Keratinocyte (primary cell): Measurements from ENCODE around the gene TMEM178A. TPM values are rescaled to one million over a fixed set of nuclear protein-coding genes. Genes with fewer than 3 reads are reported as not detected.

Experiments
- DNase-seq: peaks from one replicate; pipeline ENCODE4 v3.0.0-alpha.2; 2011; ENCODE audit warnings: low read depth, missing footprints, low spot score
- FAIRE-seq: peaks from 2 replicates; lab custom pipeline; 2011; peaks lifted over from hg19 to GRCh38; lab: Jason Lieb, UNC
- H2AFZ ChIP-seq: 2 replicates; pipeline ENCODE4 v1.6.0; 2012; ENCODE audit warnings: low read length, control low read depth, inconsistent platforms; ENCODE audit not compliant: control insufficient read depth
- H3K27ac ChIP-seq: 2 replicates; pipeline ENCODE4 v1.5.1; 2011; ENCODE audit warnings: low read length; ENCODE audit not compliant: control insufficient read depth, insufficient read depth
- H3K27me3 ChIP-seq: 3 replicates; pipeline ENCODE4 v1.6.0; 2011; ENCODE audit warnings: low read length; ENCODE audit not compliant: control insufficient read depth, insufficient read depth; ENCODE audit errors: extremely low read depth
- H3K36me3 ChIP-seq, 2 experiments: 2 replicates in 1 of 2; 3 replicates in 1 of 2; pipeline ENCODE4 v1.5.1; 2011; ENCODE audit warnings: low read length in 2 of 2, mild to moderate bottlenecking in 1 of 2; ENCODE audit not compliant: control insufficient read depth in 2 of 2, insufficient read depth in 2 of 2; ENCODE audit errors: extremely low read depth in 1 of 2
- H3K4me1 ChIP-seq: 3 replicates; pipeline ENCODE4 v1.5.1; 2011; ENCODE audit warnings: low read length; ENCODE audit not compliant: control insufficient read depth, insufficient read depth; ENCODE audit errors: extremely low read depth
- H3K4me2 ChIP-seq: 3 replicates; pipeline ENCODE4 v1.6.0; 2011; ENCODE audit warnings: low read depth, low read length; ENCODE audit not compliant: control insufficient read depth, insufficient read depth; ENCODE audit errors: extremely low read depth
- H3K4me3 ChIP-seq, 3 experiments: fragments of 200-600 bp in 1 of 3; sonication (generic) in 1 of 3; 2 replicates in 2 of 3; 3 replicates in 1 of 3; pipeline ENCODE4 v1.5.1; 2011 to 2016; ENCODE audit warnings: low read length in 3 of 3, mild to moderate bottlenecking in 3 of 3, control low read depth in 2 of 3, inconsistent platforms in 1 of 3, low read depth in 1 of 3, mixed read lengths in 1 of 3, mixed run types in 1 of 3, moderate library complexity in 1 of 3; ENCODE audit not compliant: control insufficient read depth in 2 of 3, insufficient read depth in 2 of 3; ENCODE audit errors: extremely low read depth in 1 of 3
- H3K79me2 ChIP-seq: 2 replicates; pipeline ENCODE4 v1.6.0; 2012; ENCODE audit warnings: low read length; ENCODE audit not compliant: control insufficient read depth, insufficient read depth
- H3K9ac ChIP-seq: 3 replicates; pipeline ENCODE4 v1.6.0; 2011; ENCODE audit warnings: low read length; ENCODE audit not compliant: control insufficient read depth, insufficient read depth; ENCODE audit errors: extremely low read depth
- H3K9me1 ChIP-seq: 3 replicates; pipeline ENCODE4 v1.6.0; 2011; ENCODE audit warnings: low read length; ENCODE audit not compliant: control insufficient read depth, insufficient read depth; ENCODE audit errors: extremely low read depth
- H3K9me3 ChIP-seq: 2 replicates; pipeline ENCODE4 v1.5.1; 2012; ENCODE audit warnings: low read depth, low read length; ENCODE audit not compliant: control insufficient read depth
- H4K20me1 ChIP-seq: 3 replicates; pipeline ENCODE4 v1.6.0; 2011; ENCODE audit warnings: low read length; ENCODE audit not compliant: control insufficient read depth, insufficient read depth; ENCODE audit errors: extremely low read depth
- EZH2 ChIP-seq: IDR thresholded peaks from one replicate; pipeline ENCODE4 v1.6.1; 2012; ENCODE audit warnings: inconsistent platforms, mild to moderate bottlenecking, low read length, moderate library complexity
- dilution Hi-C: fragments of 300-500 bp; cut with MboI; formaldehyde crosslinking; loops from one replicate; pipeline ENCODE4 v1.7.0; 2020; ENCODE audit warnings: low sequenced_read_pairs; ENCODE audit not compliant: extremely low pct_ligation_motif_present
- polyA plus RNA-seq, 5 experiments: library from polyadenylated mRNA; depleted of rRNA in 3 of 5; stranded (reverse) in 3 of 5; stranded (forward) in 1 of 5; unstranded in 1 of 5; fragments of >200 nt; gene quantifications; 1 replicate in 1 of 5; 2 replicates in 3 of 5; 3 replicates in 1 of 5; pipeline versions ENCODE4 v1.2.1 to v1.2.3, GENCODE V29; 2011 to 2012; ENCODE audit warnings: missing spikeins in 2 of 5, low read depth in 1 of 5, low replicate concordance in 1 of 5
- TF ChIP-seq, protein P1 (sequence below), 3 experiments: IDR thresholded peaks in 1 of 3; conservative IDR thresholded peaks in 1 of 3; optimal IDR thresholded peaks in 1 of 3; 2 replicates in 2 of 3; 3 replicates in 1 of 3; pipeline versions ENCODE3 to v1.5.1; 2011; ENCODE audit warnings: low read length in 3 of 3, mild to moderate bottlenecking in 3 of 3, moderate library complexity in 2 of 3, control low read depth in 1 of 3, inconsistent platforms in 1 of 3; ENCODE audit not compliant: insufficient read depth in 2 of 3; ENCODE audit errors: extremely low read depth in 1 of 3

TMEM178A gene
- polyA plus RNA-seq, 1 donor (not counting 4 experiments of a cell fraction or from before 2014, with no cell fraction given): 0.07 TPM

- peak; percentile 23 for FAIRE-seq
- no peak overlapping the region for H2AFZ ChIP-seq
These were observed 31.1 kb downstream of the TMEM178A start for GRCh38 chr2:39696838-39697237.

GRCh38 chr2:39697454-39697853 is 31.7 kb downstream of the TMEM178A start:
- H2AFZ ChIP-seq: peak overlapping the region; percentile 23
- H4K20me1 ChIP-seq: no peaks in the 10 kb centered on the region
- FAIRE-seq (no peak), DNase-seq (no peak)
- TF ChIP-seq, protein P1, sequence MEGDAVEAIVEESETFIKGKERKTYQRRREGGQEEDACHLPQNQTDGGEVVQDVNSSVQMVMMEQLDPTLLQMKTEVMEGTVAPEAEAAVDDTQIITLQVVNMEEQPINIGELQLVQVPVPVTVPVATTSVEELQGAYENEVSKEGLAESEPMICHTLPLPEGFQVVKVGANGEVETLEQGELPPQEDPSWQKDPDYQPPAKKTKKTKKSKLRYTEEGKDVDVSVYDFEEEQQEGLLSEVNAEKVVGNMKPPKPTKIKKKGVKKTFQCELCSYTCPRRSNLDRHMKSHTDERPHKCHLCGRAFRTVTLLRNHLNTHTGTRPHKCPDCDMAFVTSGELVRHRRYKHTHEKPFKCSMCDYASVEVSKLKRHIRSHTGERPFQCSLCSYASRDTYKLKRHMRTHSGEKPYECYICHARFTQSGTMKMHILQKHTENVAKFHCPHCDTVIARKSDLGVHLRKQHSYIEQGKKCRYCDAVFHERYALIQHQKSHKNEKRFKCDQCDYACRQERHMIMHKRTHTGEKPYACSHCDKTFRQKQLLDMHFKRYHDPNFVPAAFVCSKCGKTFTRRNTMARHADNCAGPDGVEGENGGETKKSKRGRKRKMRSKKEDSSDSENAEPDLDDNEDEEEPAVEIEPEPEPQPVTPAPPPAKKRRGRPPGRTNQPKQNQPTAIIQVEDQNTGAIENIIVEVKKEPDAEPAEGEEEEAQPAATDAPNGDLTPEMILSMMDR (optimal IDR thresholded peaks at IDR 0.05 in 1 of 3, IDR thresholded peaks at IDR 0.05 in 1 of 3, conservative IDR thresholded peaks at IDR 0.05 in 1 of 3; ENCODE audit: extremely low read depth in 1 of 3, insufficient read depth in 2 of 3, low read length in 3 of 3): no peak
- TF ChIP-seq EZH2: no peak
- H3K4me1 ChIP-seq: no peaks in the 10 kb centered on the region
- no peaks in the 10 kb centered on the region for H3K79me2 ChIP-seq
- H3K9ac ChIP-seq: no peak overlapping the region
- H3K27ac ChIP-seq: no peak overlapping the region
- H3K4me3 ChIP-seq: no peak overlapping the region
- dilution Hi-C loops: no loop called here
- no peaks in the 10 kb centered on the region for H3K27me3 ChIP-seq
- H3K36me3 ChIP-seq: no peaks in the 10 kb centered on the region
- H3K4me2 ChIP-seq: no peak overlapping the region
- H3K9me1 ChIP-seq: no peaks in the 10 kb centered on the region
- H3K9me3 ChIP-seq: no peaks in the 10 kb centered on the region

More at GRCh38 chr2:39696838-39697237, 31.1 kb downstream of the TMEM178A start:
- no peak overlapping the region for H3K4me3 ChIP-seq
- H3K4me1 ChIP-seq: no peaks in the 10 kb centered on the region
- no peaks in the 10 kb centered on the region for H3K27me3 ChIP-seq
- no peaks in the 10 kb centered on the region for H3K79me2 ChIP-seq
- no peaks in the 10 kb centered on the region for H3K9me3 ChIP-seq
- no peaks in the 10 kb centered on the region for H3K9me1 ChIP-seq
- dilution Hi-C loops: no loop called here
- no peak overlapping the region for H3K9ac ChIP-seq
- H3K36me3 ChIP-seq: no peaks in the 10 kb centered on the region
- DNase-seq: no peak
- TF ChIP-seq EZH2: no peak
- TF ChIP-seq, protein P1 (optimal IDR thresholded peaks at IDR 0.05 in 1 of 3, IDR thresholded peaks at IDR 0.05 in 1 of 3, conservative IDR thresholded peaks at IDR 0.05 in 1 of 3; ENCODE audit: extremely low read depth in 1 of 3, insufficient read depth in 2 of 3, low read length in 3 of 3): peak in 1 of 3 experiments; percentile 11
- H3K27ac ChIP-seq: no peak overlapping the region
- H4K20me1 ChIP-seq: no peaks in the 10 kb centered on the region
- no peak overlapping the region for H3K4me2 ChIP-seq
